NCI-H2107 treated with DMSO at 0.1 percent for 48 hours (cell line): ENCODE measurements around the gene KCNB1.
"Not testable (repeated sequence)": the region's sequence is repeated elsewhere in the genome, so short reads cannot be mapped to it uniquely, and the experiment has no call there.

Experiments used
- DNase-seq: peaks from one replicate; lab custom pipeline; 2025; ENCODE audit not compliant: unreplicated experiment; lab: John Stamatoyannopoulos, UW

The KCNB1 gene

DNA sequence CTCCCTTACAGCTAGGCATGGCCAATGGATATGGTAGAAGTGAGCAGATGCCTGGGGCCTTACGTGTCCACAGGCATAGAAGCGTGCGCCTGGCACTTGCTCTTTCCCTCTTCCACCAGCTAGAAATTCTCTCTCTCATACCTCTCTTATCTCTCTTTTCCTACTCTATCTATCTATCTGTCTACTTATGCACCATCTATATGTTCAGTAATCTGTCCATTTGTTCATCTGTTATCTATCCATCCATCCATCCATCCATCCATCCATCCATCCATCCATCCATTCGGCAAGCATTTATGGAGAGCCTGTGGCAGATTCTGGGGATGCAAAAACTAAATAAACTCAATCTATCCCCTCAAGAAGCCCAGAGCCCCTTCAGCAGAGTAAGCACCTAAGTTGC, 70.2 kb downstream of the KCNB1 start:
- DNase-seq, result no peak

GRCh38 chr20:49411221-49411925, 71.1 kb downstream of the KCNB1 start:
- no peak for DNase-seq

DNA sequence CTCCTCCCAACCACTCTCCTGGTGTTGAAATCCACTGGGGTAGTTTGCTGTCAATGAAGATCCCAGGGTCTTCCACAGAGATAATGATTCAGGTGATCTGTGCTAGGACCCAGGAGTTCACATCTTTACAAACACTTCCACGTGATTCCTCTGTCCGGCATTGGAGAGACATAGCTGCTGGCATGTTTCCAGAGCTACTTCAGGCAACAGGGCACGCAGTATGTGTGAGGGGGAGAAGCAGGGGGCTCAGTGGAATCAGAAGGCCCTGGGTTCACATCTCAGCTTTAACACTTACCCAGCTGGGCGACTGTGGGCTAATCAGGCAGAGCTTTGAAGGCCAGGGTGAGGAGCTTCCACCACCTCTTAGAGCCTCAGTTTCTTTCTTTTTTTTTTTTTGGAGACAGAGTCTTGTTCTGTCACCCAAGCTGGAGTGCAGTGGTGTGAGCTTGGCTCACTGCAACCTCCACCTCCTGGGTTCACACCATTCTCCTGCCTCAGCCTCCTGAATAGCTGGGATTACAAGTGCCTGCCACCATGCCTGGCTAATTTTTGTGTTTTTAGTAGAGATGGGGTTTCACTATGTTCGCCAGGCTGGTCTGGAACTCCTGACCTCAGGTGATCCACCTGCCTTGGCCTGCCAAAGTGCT, 72.4 kb downstream of the KCNB1 start:
- not testable (repeated sequence) for DNase-seq

DNA sequence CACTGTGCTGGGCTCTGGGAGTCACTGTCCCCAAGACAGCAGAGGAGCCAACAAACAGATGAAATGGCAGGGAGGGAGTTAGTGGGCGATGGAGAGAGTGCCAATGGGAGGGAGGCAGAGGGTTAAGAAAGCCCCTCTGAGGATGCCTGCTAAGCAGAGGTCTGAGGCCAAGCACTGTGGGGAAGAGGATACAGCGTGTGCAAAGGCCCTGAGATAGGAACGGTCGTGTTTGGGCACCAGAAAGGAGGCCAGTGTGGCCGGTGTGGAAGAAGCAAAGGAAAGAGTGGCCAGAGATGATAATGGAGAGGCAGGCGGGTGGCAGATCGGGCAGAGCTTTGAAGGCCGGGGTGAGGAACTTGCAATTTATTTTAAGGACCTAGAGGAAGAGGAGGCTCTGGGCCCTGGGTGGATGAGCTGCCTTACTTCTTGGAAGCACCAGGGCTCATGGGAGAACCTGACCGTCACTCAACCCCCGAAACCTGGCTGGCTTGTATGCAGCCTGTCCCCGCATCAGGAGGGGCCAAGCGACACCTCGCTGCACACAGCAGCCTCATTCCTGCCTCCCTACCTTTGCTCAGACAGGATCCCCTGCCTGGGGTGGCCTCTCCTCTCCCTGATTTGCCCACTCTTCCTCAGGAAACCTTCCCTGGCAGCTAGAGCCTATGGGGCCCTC, 73.0 kb downstream of the KCNB1 start:
- DNase-seq, result no peak

DNA sequence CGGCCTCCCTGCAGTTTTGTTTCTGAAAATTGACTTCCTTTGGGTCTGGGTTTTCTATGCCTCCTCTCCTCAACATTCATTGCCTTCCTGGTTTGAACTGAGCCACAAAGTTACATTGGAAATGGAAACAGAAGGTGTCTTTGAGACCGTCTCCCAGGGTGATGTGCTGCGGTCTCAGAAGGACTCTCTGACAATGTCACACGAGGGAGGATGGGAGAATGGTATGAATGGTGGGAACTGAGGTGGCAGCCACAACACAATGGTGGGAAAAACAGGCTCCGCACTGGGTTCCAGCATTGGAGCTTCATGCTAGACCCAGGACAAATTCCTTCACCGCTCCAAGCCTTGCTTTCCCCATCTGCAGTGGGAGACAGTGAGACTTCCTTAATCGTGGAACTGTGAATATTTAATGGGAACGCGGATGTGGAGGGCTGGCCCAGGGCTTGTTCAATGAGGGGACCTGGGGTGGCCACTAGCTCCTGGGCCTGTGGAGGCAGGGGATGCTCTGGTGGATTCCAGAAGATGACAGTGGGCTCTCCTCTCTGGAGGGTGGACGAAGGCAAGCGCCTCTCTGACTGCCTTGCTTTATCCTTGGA, 73.9 kb downstream of the KCNB1 start:
- DNase-seq, result no peak

DNA sequence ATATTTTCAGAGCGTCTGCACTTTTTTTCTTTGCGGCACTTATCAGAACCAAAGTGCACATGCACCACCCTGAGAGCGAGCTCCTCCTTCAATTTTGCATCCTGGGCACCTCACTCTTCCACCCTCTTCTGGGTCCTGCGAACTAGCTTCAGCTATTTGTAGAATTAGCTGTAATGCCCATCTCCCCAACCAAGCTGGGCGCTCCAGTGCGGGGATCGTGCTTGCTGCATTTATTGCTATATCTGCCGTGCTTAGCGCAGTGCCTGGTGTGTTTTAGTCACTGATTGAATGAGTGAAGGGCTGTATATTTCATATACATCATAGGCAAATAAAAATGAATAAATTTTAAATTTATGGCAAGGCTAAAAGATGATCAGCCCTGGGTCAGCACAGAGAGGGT, 75.8 kb downstream of the KCNB1 start:
- DNase-seq, result no peak

GRCh38 chr20:49405696-49406095, 76.8 kb downstream of the KCNB1 start:
- no peak for DNase-seq

DNA sequence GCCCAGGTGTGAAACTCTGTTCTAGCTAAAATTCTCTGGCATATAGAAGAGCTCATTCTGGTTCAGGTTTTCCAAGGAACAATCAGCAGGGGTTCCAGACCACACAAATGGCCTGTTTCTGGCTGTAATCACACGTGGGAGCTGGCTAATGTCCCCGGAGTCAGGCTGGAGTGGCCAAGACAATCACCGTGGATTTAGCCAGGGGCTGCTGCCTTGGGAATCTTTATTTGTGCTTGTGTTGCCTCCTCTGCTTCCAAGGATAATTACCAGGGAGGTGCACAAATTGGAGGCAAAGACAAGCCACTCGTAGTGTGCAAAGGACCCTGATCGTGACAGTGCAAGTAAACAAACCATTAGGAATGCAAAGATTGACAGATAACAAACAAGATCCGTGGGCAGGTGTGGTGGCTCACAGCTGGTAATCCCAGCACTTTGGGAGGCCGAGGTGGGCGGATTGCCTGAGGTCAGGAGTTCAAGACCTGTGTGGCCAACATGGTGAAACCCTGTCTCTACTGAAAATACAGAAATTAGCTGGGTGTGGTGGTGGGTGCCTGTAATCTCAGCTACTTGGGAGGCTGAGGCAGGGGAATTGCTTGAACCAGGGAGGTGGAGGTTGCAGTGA, 77.3 kb downstream of the KCNB1 start:
- no peak for DNase-seq

DNA sequence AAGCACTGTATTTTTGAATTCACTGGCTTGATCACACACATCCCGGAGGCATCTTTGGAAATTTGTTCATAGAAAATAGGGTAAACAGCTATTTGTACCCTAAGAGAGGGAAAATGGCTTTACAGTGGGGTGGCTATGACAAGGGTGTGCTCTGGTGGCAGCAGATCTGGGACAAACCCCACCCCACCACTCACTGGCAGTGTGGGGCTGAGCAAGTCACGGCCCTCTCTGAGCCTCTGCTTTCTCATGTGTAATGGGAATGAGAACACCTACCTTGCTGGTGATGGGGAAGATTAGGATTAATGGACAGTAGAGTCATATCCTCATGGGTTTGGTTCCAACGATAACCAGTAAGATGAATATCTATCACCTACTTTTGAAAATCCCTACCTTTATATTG, 78.0 kb downstream of the KCNB1 start:
- no peak for DNase-seq

- no peak for DNase-seq
Observed at GRCh38 chr20:49403911-49404310, 78.6 kb downstream of the KCNB1 start.

- no peak for DNase-seq
Observed at GRCh38 chr20:49403012-49403411, 79.5 kb downstream of the KCNB1 start.

DNA sequence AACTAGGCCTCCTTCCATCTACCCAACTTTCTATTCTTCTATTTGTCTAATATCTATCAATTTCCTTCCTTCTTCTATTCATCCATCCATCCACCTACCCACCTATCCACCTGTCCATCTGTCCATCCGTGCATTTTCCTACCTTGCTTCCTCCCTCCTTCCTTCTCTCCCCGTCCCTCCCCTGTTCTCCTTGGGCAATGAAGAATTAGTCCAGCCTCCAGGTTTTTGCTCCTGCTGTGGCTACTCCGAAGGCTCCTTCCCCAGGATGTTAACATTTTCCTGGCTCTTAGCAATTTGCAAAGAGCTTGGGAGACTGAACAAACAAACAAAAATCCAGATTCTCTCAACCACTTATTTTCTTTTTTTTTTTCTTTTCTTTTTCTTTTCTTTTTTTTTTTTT, 81.6 kb downstream of the KCNB1 start:
- no peak for DNase-seq

- DNase-seq, result no peak
Observed at GRCh38 chr20:49400410-49400809, 82.1 kb downstream of the KCNB1 start.

GRCh38 chr20:49399329-49399728, 83.1 kb downstream of the KCNB1 start:
- DNase-seq, result no peak

GRCh38 chr20:49398401-49399144, 83.9 kb downstream of the KCNB1 start:
- no peak for DNase-seq

DNA sequence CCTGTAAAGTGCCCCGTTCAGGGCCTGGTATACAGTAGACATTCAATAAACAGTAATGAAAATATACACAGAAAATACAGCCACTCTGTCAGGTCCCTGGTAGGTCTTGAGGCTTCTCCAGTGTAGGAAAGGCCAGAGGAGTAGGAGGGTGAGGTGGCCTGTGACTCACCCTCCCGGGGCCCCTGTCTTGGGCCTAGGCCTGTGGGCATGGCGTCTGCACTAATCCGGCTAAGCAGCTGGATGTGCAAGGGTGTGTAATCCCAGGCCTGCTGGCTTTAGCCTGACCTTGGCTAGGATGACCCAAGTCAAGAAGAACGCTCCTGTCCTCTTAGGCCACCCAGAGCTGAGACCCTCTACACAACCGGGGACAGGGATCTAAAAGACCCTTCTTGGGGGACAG, 84.9 kb downstream of the KCNB1 start:
- DNase-seq, result no peak

- DNase-seq, result no peak
Observed at GRCh38 chr20:49396230-49396629, 86.2 kb downstream of the KCNB1 start.

GRCh38 chr20:49395659-49396058, 86.8 kb downstream of the KCNB1 start:
- DNase-seq, result no peak

DNA sequence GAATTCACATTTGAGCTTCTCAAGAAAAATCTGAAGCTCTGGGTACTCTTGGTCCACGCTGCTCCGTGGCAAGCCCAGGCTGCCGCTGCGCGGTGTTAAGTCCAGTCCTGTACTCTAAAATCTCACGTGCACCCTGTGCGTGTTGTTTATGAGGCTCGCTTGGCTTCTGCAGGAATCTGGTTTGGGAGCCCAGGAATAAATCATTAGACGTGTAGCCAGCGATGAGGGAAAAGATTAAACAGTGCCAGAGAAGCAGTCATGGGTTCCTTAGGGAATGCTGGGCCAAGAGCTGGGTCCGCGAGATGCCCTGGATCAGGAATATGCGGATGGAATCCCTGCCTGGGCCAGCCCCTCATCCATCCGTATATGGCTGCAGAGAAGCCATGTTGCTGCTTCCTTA, 87.3 kb downstream of the KCNB1 start:
- DNase-seq, result no peak

DNA sequence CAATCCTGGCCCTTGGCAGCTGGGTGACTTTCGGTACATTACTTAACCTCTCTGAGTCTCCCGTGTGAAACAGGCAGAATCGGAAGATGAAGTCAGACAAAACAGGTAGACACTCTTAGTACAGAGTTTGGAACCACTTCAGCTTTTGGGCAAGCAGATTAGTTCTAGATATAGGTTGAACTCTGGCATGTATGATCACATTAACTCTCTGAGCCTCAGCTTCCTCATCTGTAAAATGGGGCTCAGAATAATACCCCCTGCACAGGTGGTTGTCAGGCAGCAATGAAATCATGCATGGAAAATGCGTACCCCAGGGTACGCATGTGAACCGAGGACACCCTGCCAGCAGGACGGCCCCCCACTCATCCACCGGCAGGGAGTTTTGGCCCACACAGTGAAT, 87.7 kb downstream of the KCNB1 start:
- no peak for DNase-seq

- no peak for DNase-seq
Observed at GRCh38 chr20:49394264-49394663, 88.2 kb downstream of the KCNB1 start.
